Choroid plexus epithelial cell (primary cell): Measurements from ENCODE around the gene ARL11.
A peak's percentile ranks its signal among the peaks of the same experiment; 100 is the strongest.

Experiments used
- DNase-seq: peaks from one replicate; pipeline ENCODE4 v3.0.0-alpha.2; 2010; ENCODE audit warnings: low read depth
- H3K4me3 ChIP-seq: 2 replicates; pipeline ENCODE4 v1.5.1; 2011; ENCODE audit warnings: low read depth, mild to moderate bottlenecking, control low read depth, low read length, moderate library complexity
- CTCF ChIP-seq: conservative IDR thresholded peaks from 2 replicates; pipeline ENCODE4 v1.5.1; 2011; ENCODE audit warnings: low read depth, mild to moderate bottlenecking, control low read depth, inconsistent platforms, low read length, moderate library complexity

Gene ARL11

GRCh38 chr13:49649963-49650312 is 21.6 kb downstream of the ARL11 start:
- no peak for TF ChIP-seq CTCF
- DNase-seq: no peak
- no peak overlapping the region for H3K4me3 ChIP-seq

DNA sequence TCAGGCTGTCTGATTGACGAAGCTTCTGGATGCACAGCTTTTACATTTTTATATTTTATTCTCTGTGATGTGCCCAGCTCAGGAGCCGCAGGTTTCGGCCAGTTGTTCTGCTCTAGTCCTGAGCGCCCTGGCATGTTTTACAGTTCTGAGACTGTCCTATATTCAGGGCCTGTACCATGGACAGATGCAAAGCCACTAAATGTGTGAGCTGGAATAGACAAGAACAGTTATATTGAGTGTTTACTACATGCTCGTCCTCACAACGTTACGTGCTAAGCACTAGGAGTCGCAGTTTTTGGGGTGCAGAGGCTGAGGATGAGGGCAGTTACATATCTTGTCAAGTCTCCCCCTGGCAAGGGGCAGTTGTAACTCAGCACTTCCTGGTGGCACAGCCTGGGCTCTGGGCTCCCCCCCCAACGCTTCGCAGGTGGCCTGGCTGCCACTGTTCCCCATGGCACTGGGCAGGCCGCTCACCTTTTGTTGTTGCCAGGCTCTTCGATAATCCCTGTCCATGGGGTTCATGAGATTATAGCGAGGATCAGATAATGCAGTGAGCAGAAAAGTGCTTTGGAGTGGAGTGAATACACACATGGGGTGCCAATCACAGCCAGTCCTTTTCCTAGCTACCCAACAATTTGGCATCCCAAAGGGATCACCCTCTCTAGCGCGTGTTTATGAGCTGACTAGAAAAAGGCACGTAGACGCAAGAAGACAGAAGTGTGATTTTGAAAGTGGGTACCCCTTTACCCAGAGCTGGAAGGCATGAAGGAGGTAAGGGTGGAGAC is 23.5 kb downstream of the ARL11 start:
- no peak for DNase-seq
- H3K4me3 ChIP-seq: no peak overlapping the region
- TF ChIP-seq CTCF: no peak

- H3K4me3 ChIP-seq: no peak overlapping the region
- peak; percentile 40 for DNase-seq
- TF ChIP-seq CTCF: peak; percentile 56
Measured at GRCh38 chr13:49652355-49653305, 24.3 kb downstream of the ARL11 start.

DNA sequence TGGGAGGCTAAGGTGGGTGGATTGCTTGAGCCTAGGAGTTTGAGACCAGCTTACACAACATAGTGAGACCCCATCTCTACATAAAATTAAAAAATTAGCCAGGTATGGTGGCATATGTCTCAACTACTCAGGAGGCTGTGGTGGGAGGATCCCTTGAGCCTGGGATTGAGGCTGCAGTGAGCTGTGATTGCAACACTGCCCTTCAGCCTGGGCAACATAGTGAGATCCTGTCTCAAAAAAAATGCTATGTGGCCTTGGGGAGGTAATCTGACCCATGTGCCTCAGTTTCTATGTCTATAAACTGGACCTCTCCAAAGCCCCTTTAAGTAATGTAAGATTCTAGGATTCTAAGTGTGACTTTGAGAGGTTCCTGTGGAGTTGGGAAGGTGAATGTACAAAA is 25.2 kb downstream of the ARL11 start:
- no peak for DNase-seq
- H3K4me3 ChIP-seq: no peak overlapping the region
- TF ChIP-seq CTCF: no peak

DNA sequence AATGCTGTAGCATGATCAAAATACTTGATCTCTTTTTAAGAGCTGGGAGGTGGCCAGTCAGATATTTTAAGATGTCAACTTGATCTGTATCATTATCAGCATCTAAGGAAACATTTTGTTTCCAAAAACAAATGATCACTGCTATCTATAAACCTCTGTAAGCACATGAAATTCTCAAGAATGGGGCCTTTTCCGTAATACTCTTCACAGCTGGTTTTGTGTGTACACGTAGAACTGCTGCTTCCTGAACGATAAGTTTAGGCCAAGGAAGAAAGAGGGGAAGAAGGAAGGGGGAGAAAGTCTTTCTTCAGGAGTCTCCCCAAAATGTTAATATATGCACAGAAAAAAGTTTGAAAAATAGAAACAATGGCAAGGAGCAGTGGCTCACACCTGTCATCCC is 25.7 kb downstream of the ARL11 start:
- TF ChIP-seq CTCF: no peak
- no peak overlapping the region for H3K4me3 ChIP-seq
- no peak for DNase-seq

DNA sequence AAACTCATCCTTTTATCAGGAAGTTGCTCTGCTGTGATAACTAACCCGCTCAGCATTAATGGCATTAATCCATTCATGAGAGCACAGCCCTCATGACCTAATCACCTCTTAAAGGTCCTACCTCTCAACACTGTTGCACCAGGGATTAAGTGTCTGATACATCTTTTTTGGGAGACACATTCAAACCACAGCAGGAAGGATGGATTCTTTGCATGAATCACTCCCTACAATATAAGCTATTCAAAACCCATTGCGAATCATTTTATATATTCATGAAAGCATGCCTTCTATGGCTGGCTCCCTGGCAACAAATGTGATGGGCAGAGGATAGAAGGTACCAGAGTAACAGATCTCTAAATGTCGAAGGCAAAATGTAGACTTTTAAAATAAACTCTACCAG is 27.6 kb downstream of the ARL11 start:
- no peak overlapping the region for H3K4me3 ChIP-seq
- no peak for TF ChIP-seq CTCF
- DNase-seq: no peak

DNA sequence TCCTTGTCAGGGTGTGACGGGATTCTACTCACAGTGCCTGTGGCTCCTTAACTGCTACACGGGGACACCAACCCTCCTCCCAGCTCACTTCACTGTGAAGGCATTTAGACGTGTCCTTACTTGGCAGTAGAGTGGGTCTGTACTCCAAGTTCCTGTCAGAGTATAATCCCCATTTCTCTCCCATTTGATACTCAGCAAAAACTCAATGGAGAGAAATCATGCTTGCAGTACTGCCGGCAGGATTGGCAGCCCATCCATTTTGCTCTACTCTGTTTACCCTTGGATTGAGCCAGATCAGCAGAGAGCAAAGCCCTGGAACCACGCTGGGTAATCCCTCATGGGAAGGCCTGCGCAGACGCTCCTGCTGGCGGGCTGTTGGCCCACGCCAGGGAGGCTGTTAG is 28.9 kb downstream of the ARL11 start:
- no peak for TF ChIP-seq CTCF
- no peak for DNase-seq
- H3K4me3 ChIP-seq: no peak overlapping the region
